Brain microvascular endothelial cell (primary cell): Measurements from ENCODE around the gene SLC26A11.

Experiments used
- DNase-seq: peaks from one replicate; pipeline ENCODE4 v3.0.0-alpha.2; 2020
- H3K27ac ChIP-seq: fragments of 250-450 bp; sonication (Bioruptor Pico); 2 replicates; pipeline ENCODE4 v1.5.1; 2020; ENCODE audit warnings: mild to moderate bottlenecking, moderate library complexity
- H3K27me3 ChIP-seq: fragments of 250-450 bp; sonication (Bioruptor Pico); replicated peaks from 2 replicates; pipeline ENCODE4 v1.5.1; 2020; ENCODE audit warnings: mild to moderate bottlenecking
- H3K36me3 ChIP-seq: fragments of 250-450 bp; sonication (Bioruptor Pico); replicated peaks from 2 replicates; pipeline ENCODE4 v1.5.1; 2020; ENCODE audit warnings: mild to moderate bottlenecking
- H3K4me3 ChIP-seq: 2 replicates; pipeline ENCODE4 v1.5.1; 2011; ENCODE audit warnings: low read depth, mild to moderate bottlenecking, control low read depth, low read length, moderate library complexity
- CTCF ChIP-seq: IDR thresholded peaks from 2 replicates; pipeline ENCODE4 v1.5.1; 2011; ENCODE audit warnings: low read depth, mild to moderate bottlenecking, moderate library complexity, low read length, control low read depth, inconsistent platforms; ENCODE audit errors: missing control alignments
- in situ Hi-C: cut with HindIII; loops from 2 replicates; pipeline ENCODE4 v1.10.0; 2017; ENCODE audit warnings: low sequenced_read_pairs, low pct_ligation_motif_present

SLC26A11 gene

GRCh38 chr17:80260069-80260535 is 39.9 kb downstream of the SLC26A11 start:
- Histone ChIP-seq H3K4me3 (peak overlapping the region; percentile 48), H3K36me3 (peaks cover 3% of the 10 kb centered on the region), H3K27ac (peak overlapping the region; percentile 90), H3K27me3 (no peaks in the 10 kb centered on the region)
- TF ChIP-seq CTCF: no peak
- DNase-seq: peak; percentile 22
- in situ Hi-C loops: no loop called here

GRCh38 chr17:80260791-80261158 is 40.5 kb downstream of the SLC26A11 start, which contains the start of gene RNF213:
RNF213 (plus strand) TSS chr17:80260852; CDS start chr17:80263682, 2,830 bp downstream.
- H3K36me3 ChIP-seq: peaks cover 3% of the 10 kb centered on the region
- no peaks in the 10 kb centered on the region for H3K27me3 ChIP-seq
- no peak for DNase-seq
- TF ChIP-seq CTCF: no peak
- peak within 1 kb of the TSS; percentile 77 for H3K4me3 ChIP-seq
- in situ Hi-C loops: no loop called here
- peak within 1 kb of the TSS; percentile 94 for H3K27ac ChIP-seq

DNA sequence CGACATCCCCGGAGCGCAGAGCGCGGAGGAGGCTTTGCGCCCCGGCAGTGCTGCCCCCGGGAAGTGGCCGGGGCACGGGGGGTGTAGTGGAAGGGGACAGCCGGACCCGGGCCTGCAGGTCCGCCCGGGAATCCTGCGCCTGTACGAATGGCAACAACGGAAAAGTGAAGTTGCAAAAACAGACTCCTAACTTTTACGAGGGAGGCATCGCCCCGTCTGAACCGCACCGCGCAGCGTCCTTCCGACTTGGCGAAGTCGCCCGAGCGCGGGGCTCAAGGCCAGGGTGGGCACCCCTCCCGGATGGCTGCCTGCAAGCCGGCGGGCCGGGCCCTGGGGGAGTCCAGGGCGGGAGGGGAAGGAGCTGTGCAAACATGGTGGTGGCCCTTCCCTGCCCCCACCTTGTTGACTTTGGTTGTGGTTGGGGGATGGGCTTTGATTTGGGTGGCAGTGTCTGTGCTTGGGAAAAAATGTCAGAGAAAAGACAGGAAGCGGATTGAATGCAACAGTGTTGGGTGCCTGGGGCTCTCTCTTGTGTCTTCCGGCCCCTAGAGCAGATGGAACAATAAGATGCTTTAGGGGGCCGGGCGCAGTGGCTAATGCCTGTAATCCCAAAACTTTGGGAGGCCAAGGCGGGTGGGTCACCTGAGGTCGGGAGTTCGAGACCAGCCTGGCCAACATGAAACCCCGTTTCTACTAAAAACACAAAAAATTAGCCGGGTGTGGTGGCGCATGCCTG is 41.1 kb downstream of the SLC26A11 start:
- in situ Hi-C loops: no loop called here
- TF ChIP-seq CTCF: no peak
- Histone ChIP-seq H3K27me3 (no peaks in the 10 kb centered on the region), H3K4me3 (peak overlapping the region; percentile 77), H3K36me3 (peaks cover 3% of the 10 kb centered on the region), H3K27ac (peak overlapping the region; percentile 94)
- DNase-seq: peak; percentile 24

DNA sequence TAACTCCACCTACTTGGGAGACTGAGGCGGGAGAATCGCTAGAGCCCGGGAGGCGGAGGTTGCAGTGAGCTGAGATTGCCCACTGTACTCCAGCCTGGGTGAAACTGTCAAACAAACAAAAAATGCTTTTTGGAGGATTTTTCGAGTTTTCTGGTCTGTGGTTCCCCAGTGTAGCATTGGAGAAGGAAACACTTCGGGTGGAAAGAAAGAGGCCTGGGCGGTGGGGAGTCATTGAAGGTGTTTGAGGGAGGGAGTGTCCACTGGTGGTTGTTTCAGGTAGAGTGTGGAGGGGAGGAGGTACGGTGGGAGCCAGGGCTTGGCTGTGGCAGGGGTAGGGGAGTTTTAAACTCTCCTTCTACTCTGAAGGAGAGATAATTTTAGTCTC is 41.7 kb downstream of the SLC26A11 start:
- H3K27me3 ChIP-seq: no peaks in the 10 kb centered on the region
- H3K36me3 ChIP-seq: peaks cover 6% of the 10 kb centered on the region
- peak overlapping the region; percentile 94 for H3K27ac ChIP-seq
- in situ Hi-C loops: no loop called here
- peak overlapping the region; percentile 77 for H3K4me3 ChIP-seq
- no peak for TF ChIP-seq CTCF
- DNase-seq: no peak

GRCh38 chr17:80262291-80262690 is 42.1 kb downstream of the SLC26A11 start:
- no peak overlapping the region for H3K27ac ChIP-seq

More at GRCh38 chr17:80262291-80262690, 42.1 kb downstream of the SLC26A11 start:
- no peak for DNase-seq
- in situ Hi-C loops: no loop called here
- Histone ChIP-seq H3K27me3 (no peaks in the 10 kb centered on the region), H3K36me3 (peaks cover 6% of the 10 kb centered on the region), H3K4me3 (no peak overlapping the region)
- no peak for TF ChIP-seq CTCF
